Duodenal mucosa (tissue), 2 donors: ENCODE results near the gene ULBP2.
"Not testable (repeated sequence)": the region's sequence is repeated elsewhere in the genome, so short reads cannot be mapped to it uniquely, and the experiment has no call there.

Experiments
- H3K27ac ChIP-seq: one replicate; pipeline ENCODE4 v1.7.0; 2013; ENCODE audit warnings: low read depth, low read length
- H3K27me3 ChIP-seq, 2 donors: one replicate each; pipeline ENCODE4 v1.7.0; 2013; ENCODE audit warnings: low read length in 2 of 2, control low read depth in 1 of 2; ENCODE audit not compliant: insufficient read depth in 2 of 2, control insufficient read depth in 1 of 2
- H3K36me3 ChIP-seq, 2 donors: one replicate each; pipeline ENCODE4 v1.7.0; 2013; ENCODE audit warnings: low read length in 2 of 2, control low read depth in 1 of 2; ENCODE audit not compliant: insufficient read depth in 2 of 2, control insufficient read depth in 1 of 2
- H3K4me1 ChIP-seq, 2 donors: one replicate each; pipeline ENCODE4 v1.7.0; 2013; ENCODE audit warnings: low read length in 2 of 2, control low read depth in 1 of 2; ENCODE audit not compliant: insufficient read depth in 2 of 2, control insufficient read depth in 1 of 2
- H3K4me3 ChIP-seq, 2 donors: one replicate each; pipeline ENCODE4 v1.7.0; 2013; ENCODE audit warnings: low read length in 2 of 2, low read depth in 1 of 2
- H3K9ac ChIP-seq, 2 donors: one replicate each; pipeline ENCODE4 v1.7.0; 2013; ENCODE audit warnings: low read length in 2 of 2, low read depth in 1 of 2
- H3K9me3 ChIP-seq, 2 donors: one replicate each; pipeline ENCODE4 v1.7.0; 2013; ENCODE audit warnings: low read length in 2 of 2, control low read depth in 1 of 2; ENCODE audit not compliant: control insufficient read depth in 1 of 2

The ULBP2 gene

GRCh38 chr6:149983145-149983544, 41.3 kb downstream of the ULBP2 start:
- Histone ChIP-seq H3K4me1 (no peaks in the 10 kb centered on the region), H3K27ac (no peak overlapping the region), H3K9me3 (no peaks in the 10 kb centered on the region), H3K9ac (no peak overlapping the region), H3K27me3 (peaks cover 35 to 64% of the 10 kb centered on the region in 2 donors), H3K4me3 (no peak overlapping the region), H3K36me3 (no peaks in the 10 kb centered on the region)

DNA sequence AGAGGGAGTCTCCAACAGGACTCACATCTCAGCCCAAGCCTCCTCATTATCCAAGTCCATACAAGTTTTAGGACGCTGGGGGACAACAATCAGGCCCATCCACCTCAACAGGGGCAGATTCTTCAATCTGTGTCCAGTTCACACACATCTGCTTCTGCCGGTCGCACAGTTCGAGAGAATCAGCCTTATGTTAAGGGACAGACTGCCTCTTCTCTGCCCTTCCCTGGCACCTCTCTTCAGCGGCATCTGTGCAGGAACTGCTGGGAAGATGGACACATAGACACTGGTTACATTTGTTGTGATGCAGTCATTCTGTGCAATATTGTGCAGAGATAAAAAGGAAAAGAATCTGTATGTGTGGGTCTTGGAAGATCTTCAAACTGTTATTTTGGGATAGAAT, 43.0 kb downstream of the ULBP2 start:
- H3K4me1 ChIP-seq: peaks cover under 1% of the 10 kb centered on the region in 2 donors
- H3K9me3 ChIP-seq: no peaks in the 10 kb centered on the region
- no peak overlapping the region for H3K9ac ChIP-seq
- H3K36me3 ChIP-seq: no peaks in the 10 kb centered on the region
- no peak overlapping the region for H3K27ac ChIP-seq
- no peak overlapping the region for H3K4me3 ChIP-seq
- H3K27me3 ChIP-seq: peaks cover 50 to 71% of the 10 kb centered on the region in 2 donors

DNA sequence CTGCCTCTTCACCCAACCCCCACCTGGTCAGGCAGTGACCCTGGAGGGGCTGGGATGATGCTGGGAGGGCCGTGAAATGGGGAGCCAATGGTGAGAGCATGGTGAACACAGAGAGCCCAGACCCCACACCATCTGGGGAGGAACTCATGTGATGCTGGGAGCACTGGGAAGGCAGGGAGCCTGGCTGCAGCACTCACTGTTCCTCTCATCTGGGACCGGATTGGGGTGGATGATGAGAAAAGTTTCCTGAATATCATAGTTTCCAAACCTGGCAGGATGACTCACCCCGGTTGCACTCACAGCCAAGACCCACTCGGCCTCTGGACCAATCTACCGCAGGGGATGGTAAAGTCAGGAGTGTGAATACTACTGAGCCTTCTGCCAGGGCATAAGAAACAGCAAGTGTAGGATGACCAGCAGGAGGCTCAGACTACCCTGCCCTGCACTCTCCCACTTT, 43.7 kb downstream of the ULBP2 start:
- H3K27me3 ChIP-seq: peaks cover 57 to 78% of the 10 kb centered on the region in 2 donors
- no peaks in the 10 kb centered on the region for H3K36me3 ChIP-seq
- H3K9ac ChIP-seq: no peak overlapping the region
- H3K4me3 ChIP-seq: no peak overlapping the region
- H3K4me1 ChIP-seq: peaks cover 8% of the 10 kb centered on the region in 2 donors
- no peak overlapping the region for H3K27ac ChIP-seq
- H3K9me3 ChIP-seq: no peaks in the 10 kb centered on the region

- Histone ChIP-seq H3K36me3 (no peaks in the 10 kb centered on the region), H3K4me1 (peaks cover 14 to 15% of the 10 kb centered on the region in 2 donors), H3K9me3 (no peaks in the 10 kb centered on the region), H3K4me3 (no peak overlapping the region), H3K27me3 (peaks cover 74 to 81% of the 10 kb centered on the region in 2 donors), H3K27ac (no peak overlapping the region), H3K9ac (no peak overlapping the region)
Measured at GRCh38 chr6:149987602-149988107, 45.8 kb downstream of the ULBP2 start.

DNA sequence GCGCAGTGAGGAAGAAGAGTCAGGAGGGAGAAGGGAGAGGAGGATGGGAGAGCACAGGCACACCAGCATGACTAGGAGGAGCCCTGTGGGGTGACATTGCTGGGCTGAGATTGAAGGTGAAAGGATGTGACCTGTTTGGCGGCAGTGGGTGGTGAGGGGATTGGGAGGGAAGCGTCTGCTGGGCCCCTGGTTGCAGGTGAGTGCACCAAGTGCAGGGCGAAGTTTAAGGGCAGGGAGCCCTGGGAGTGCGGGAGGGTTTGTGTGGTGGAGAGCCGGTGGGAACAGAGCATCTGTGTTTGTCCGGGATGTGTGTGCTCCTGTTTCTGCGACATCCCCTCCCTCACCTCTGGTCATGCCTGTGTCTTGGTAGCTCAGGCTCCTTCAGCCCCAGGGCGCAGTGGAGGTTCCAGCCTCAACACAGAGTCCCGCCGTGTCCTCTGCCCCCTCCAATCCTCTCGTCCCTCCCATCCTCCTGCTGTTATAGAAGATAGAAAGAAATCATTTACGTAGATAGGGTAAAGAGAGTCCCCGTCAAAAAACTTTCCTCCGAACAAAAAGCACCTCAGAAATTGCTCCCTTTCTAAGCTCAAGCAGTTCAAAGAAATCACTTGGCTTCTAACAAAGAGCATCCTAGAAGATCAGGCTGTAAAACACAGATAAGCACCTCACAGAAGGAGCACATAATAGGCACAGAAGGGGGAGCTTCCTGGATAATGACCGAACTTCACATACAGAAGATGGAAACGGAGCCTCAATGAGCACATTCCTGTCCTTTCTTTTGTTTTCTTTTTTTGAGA, 46.9 kb downstream of the ULBP2 start:
- Histone ChIP-seq H3K27ac (no peak overlapping the region), H3K4me1 (peaks cover 14 to 15% of the 10 kb centered on the region in 2 donors), H3K9ac (no peak overlapping the region), H3K36me3 (no peaks in the 10 kb centered on the region), H3K9me3 (no peaks in the 10 kb centered on the region), H3K4me3 (no peak overlapping the region), H3K27me3 (peaks cover 76 to 78% of the 10 kb centered on the region in 2 donors)

DNA sequence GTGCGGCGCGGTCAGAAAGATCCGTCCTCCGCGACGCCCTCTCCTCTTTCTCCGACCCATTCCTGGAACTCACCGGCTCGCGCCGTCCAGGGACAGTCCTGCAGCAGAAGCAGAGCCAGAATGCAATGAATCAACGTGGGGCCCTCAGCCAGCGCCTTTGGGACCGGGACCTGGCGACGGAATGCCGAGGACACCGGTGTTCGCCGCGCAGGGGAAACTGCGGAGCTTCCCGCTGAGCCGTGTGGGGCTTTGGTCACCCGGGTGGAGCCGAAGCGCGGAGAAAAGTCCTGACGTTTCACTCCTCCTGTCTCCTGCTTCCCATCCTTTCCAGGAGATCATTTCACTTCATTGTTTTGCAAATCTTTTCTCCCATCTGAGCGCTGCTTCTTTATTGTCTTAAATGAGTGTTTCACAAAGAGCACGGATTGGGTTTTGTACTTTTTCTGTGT, 48.4 kb downstream of the ULBP2 start:
- peaks cover 14 to 15% of the 10 kb centered on the region in 2 donors for H3K4me1 ChIP-seq
- peak overlapping the region; percentile 47 to 54 for H3K4me3 ChIP-seq
- no peak overlapping the region for H3K9ac ChIP-seq
- H3K27ac ChIP-seq: no peak overlapping the region
- H3K9me3 ChIP-seq: no peaks in the 10 kb centered on the region
- no peaks in the 10 kb centered on the region for H3K36me3 ChIP-seq
- peaks cover 74 to 79% of the 10 kb centered on the region in 2 donors for H3K27me3 ChIP-seq

- no peak overlapping the region for H3K27ac ChIP-seq
- H3K27me3 ChIP-seq: peaks cover 74 to 77% of the 10 kb centered on the region in 2 donors
- H3K9me3 ChIP-seq: no peaks in the 10 kb centered on the region
- H3K4me1 ChIP-seq: peaks cover 14 to 15% of the 10 kb centered on the region in 2 donors
- no peaks in the 10 kb centered on the region for H3K36me3 ChIP-seq
- peak overlapping the region; percentile 47 to 54 for H3K4me3 ChIP-seq
- H3K9ac ChIP-seq: no peak overlapping the region
Measured at GRCh38 chr6:149990661-149991471, 49.1 kb downstream of the ULBP2 start.

GRCh38 chr6:149991472-149991795, 49.6 kb downstream of the ULBP2 start:
- Histone ChIP-seq H3K4me1 (peaks cover 14 to 15% of the 10 kb centered on the region in 2 donors), H3K27me3 (peaks cover 73 to 77% of the 10 kb centered on the region in 2 donors)
- not testable (repeated sequence) for H3K4me3 ChIP-seq, H3K9me3 ChIP-seq, H3K9ac ChIP-seq, H3K36me3 ChIP-seq, H3K27ac ChIP-seq

DNA sequence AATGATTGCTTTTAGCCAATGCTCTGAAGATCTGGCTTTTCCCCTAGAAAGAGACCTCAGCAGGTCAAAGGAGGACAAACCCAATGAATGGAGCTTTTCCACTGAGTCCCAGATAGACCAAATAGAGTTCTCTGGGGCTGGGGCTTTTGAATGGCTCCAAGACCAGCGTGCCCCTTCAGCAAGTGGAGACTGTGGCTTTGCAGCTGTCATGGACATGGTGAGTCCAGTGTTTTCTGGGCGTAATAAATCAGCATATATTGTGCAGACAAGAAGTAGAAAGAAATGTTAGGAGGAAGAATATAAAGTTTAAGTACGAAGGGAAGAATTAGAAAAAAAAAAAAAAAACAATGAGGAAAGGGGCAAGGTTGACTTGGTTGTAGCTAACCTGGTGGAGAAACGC, 50.0 kb downstream of the ULBP2 start:
- peaks cover 73% of the 10 kb centered on the region in 2 donors for H3K27me3 ChIP-seq
- peaks cover 14 to 15% of the 10 kb centered on the region in 2 donors for H3K4me1 ChIP-seq
- no peak overlapping the region for H3K9ac ChIP-seq
- no peaks in the 10 kb centered on the region for H3K36me3 ChIP-seq
- H3K9me3 ChIP-seq: no peaks in the 10 kb centered on the region
- H3K4me3 ChIP-seq: no peak overlapping the region
- H3K27ac ChIP-seq: no peak overlapping the region

- peaks cover 8 to 9% of the 10 kb centered on the region in 2 donors for H3K4me1 ChIP-seq
- H3K27me3 ChIP-seq: peaks cover 45 to 55% of the 10 kb centered on the region in 2 donors
- H3K4me3 ChIP-seq: no peak overlapping the region
- H3K9ac ChIP-seq: no peak overlapping the region
- no peaks in the 10 kb centered on the region for H3K9me3 ChIP-seq
- H3K36me3 ChIP-seq: no peaks in the 10 kb centered on the region
- H3K27ac ChIP-seq: no peak overlapping the region
Measured at GRCh38 chr6:149995235-149995750, 53.5 kb downstream of the ULBP2 start.
